Breast epithelium (tissue), 4 donors: ENCODE data around the gene PAPSS2. TPM values are rescaled to one million over a fixed set of nuclear protein-coding genes. Genes with fewer than 3 reads are reported as not detected.

Experiments
- DNase-seq, 2 donors: peaks; one replicate each; pipeline ENCODE4 v3.0.0-alpha.2; 2019; ENCODE audit warnings: low spot score in 2 of 2
- H3K27ac ChIP-seq, 2 donors: fragments of 200-600 bp; sonication (generic) in 1 of 2; one replicate each; pipeline ENCODE4 v1.5.1; 2016 to 2019; ENCODE audit warnings: mild to moderate bottlenecking in 1 of 2
- H3K27me3 ChIP-seq, 2 donors: fragments of 200-600 bp; sonication (generic) in 1 of 2; one replicate each; pipeline versions ENCODE4 v1.5.1 to v1.6.0; 2017 to 2019; ENCODE audit warnings: control low read depth in 1 of 2, mild to moderate bottlenecking in 1 of 2
- H3K36me3 ChIP-seq: fragments of 200-600 bp; one replicate; pipeline ENCODE4 v1.5.1; 2019
- H3K4me1 ChIP-seq, 2 donors: fragments of 200-600 bp; sonication (generic); one replicate each; pipeline ENCODE4 v1.5.1; 2016 to 2019; ENCODE audit warnings: control low read depth in 1 of 2
- H3K4me3 ChIP-seq, 3 donors: fragments of 200-600 bp; sonication (generic); 1 replicate in 2 of 3; 2 replicates in 1 of 3; pipeline ENCODE4 v1.5.1; 2016 to 2019; ENCODE audit warnings: mild to moderate bottlenecking in 3 of 3, moderate library complexity in 2 of 3
- H3K9me3 ChIP-seq, 2 donors: fragments of 200-600 bp; sonication (generic) in 1 of 2; one replicate each; pipeline ENCODE4 v1.5.1; 2016 to 2019; ENCODE audit warnings: control low read depth in 1 of 2
- POLR2A ChIP-seq: fragments of 450-650 bp; IDR thresholded peaks from one replicate; pipeline ENCODE4 v1.6.1; 2016; ENCODE audit warnings: antibody characterized with exemption, mild to moderate bottlenecking, moderate library complexity
- POLR2AphosphoS5 ChIP-seq, 3 donors: sonication (generic); formaldehyde crosslinking; IDR thresholded peaks; one replicate each; pipeline ENCODE4 v1.6.1; 2017; ENCODE audit warnings: antibody characterized with exemption in 3 of 3
- intact Hi-C: fragments of 100-400 bp; cut with DNase I; formaldehyde crosslinking; loops from one replicate; pipeline ENCODE4 v1.15.1; 2023; ENCODE audit warnings: low total_unique reads
- total RNA-seq, 3 donors: library from RNA; depleted of rRNA; stranded (reverse); fragments of >200 nt; gene quantifications; one replicate each; pipeline ENCODE4 v1.1.0, GENCODE V29; 2016
- TF ChIP-seq, protein P1 (sequence below), 3 donors: fragments of 450-650 bp; IDR thresholded peaks; one replicate each; pipeline ENCODE4 v1.5.1; 2016 to 2017; ENCODE audit warnings: antibody characterized with exemption in 3 of 3, mild to moderate bottlenecking in 3 of 3, moderate library complexity in 3 of 3

PAPSS2 gene
- total RNA-seq, 3 donors from 2014 or later = 21.1 to 33.8 (median 27.2) TPM

DNA sequence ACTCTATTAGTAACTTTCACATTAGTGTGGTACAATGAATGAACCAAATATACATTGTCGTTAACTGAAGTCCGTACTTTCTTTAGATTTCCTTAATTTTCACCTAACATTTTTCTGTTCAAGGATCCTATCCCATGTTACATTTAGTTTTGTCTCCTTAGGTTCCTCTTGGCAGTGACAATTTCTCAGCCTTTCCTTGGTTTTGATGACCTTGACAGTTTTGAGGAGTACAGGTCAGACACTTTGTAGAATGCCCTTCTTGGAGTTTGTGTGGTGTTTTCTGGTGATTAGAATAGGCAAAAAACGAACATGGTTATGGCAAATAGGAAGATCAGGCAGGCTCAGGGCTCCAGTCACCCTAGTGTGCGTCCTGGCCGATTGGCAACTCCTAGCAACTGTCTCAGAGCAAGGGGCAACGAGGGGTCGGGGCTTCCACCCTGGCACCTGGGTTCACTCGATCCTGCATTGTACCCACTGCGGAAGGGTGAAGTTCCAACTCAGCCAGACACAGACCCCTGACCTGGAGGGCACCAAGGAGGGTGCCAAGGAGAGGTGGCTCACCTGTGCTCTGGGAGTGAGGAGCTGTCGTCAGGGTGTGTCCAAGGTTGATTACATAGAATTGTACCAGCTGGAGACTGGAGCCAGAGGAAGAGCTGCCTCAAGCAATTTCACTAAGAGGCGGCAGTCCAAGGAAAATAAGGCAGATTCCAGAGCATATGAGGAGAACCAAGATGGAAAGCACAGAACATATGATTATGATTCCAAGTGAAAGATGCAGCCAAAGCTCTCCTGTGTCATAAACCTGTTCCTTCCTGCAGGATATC, 37.5 kb downstream of the PAPSS2 start:
- no peak for TF ChIP-seq POLR2AphosphoS5 (IDR thresholded peaks at IDR 0.05)
- TF ChIP-seq, protein P1, sequence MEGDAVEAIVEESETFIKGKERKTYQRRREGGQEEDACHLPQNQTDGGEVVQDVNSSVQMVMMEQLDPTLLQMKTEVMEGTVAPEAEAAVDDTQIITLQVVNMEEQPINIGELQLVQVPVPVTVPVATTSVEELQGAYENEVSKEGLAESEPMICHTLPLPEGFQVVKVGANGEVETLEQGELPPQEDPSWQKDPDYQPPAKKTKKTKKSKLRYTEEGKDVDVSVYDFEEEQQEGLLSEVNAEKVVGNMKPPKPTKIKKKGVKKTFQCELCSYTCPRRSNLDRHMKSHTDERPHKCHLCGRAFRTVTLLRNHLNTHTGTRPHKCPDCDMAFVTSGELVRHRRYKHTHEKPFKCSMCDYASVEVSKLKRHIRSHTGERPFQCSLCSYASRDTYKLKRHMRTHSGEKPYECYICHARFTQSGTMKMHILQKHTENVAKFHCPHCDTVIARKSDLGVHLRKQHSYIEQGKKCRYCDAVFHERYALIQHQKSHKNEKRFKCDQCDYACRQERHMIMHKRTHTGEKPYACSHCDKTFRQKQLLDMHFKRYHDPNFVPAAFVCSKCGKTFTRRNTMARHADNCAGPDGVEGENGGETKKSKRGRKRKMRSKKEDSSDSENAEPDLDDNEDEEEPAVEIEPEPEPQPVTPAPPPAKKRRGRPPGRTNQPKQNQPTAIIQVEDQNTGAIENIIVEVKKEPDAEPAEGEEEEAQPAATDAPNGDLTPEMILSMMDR (IDR thresholded peaks at IDR 0.05) = no peak
- no peak for TF ChIP-seq POLR2A

DNA sequence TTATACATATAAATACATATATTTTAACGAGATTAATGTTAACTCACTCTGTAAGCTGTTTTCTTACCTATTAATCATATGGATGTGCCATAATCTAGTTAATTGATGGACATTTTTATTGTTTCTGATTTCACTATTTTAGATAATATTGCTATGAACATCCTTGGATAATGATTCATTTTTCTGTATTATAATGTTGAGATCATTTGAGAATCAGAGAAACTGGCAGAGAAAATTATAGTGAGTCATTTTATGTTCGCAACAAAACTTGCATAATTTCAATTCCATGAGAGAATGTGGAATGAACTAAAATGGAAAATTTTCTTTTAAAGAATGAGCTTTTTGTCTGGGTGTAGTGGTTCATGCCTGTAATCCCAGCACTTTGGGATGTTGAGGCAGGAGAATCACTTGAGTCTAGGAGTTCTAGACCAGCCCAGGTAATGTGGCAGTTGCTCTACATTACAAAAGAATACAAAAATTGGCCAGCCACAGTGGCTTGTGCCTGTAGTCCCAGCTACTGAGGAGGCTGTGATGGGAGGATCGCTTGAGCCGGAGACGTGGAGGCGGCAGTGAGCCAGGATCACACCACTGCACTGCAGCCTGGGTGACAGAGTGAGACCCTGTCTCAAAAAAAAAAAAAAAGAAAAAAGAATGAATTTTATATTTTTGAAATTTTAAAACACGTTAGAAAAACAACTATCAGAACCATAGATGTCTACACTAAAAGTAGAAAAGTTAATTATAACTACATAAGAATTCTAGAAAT, 40.5 kb downstream of the PAPSS2 start:
- Histone ChIP-seq H3K27ac (no peak overlapping the region), H3K36me3 (no peaks in the 10 kb centered on the region), H3K27me3 (no peaks in the 10 kb centered on the region), H3K9me3 (no peaks in the 10 kb centered on the region), H3K4me3 (no peak overlapping the region), H3K4me1 (no peaks in the 10 kb centered on the region)
- TF ChIP-seq, protein P1 (IDR thresholded peaks at IDR 0.05) = no peak
- no peak for TF ChIP-seq POLR2AphosphoS5 (IDR thresholded peaks at IDR 0.05)
- no peak for TF ChIP-seq POLR2A
- no peak for DNase-seq
- intact Hi-C loops = no loop called here

More for the DNA sequence above, 37.5 kb downstream of the PAPSS2 start:
- intact Hi-C loops = no loop called here
- Histone ChIP-seq H3K4me1 (no peaks in the 10 kb centered on the region), H3K27me3 (no peaks in the 10 kb centered on the region), H3K9me3 (no peaks in the 10 kb centered on the region), H3K27ac (no peak overlapping the region), H3K4me3 (no peak overlapping the region), H3K36me3 (no peaks in the 10 kb centered on the region)
- DNase-seq = no peak

DNA sequence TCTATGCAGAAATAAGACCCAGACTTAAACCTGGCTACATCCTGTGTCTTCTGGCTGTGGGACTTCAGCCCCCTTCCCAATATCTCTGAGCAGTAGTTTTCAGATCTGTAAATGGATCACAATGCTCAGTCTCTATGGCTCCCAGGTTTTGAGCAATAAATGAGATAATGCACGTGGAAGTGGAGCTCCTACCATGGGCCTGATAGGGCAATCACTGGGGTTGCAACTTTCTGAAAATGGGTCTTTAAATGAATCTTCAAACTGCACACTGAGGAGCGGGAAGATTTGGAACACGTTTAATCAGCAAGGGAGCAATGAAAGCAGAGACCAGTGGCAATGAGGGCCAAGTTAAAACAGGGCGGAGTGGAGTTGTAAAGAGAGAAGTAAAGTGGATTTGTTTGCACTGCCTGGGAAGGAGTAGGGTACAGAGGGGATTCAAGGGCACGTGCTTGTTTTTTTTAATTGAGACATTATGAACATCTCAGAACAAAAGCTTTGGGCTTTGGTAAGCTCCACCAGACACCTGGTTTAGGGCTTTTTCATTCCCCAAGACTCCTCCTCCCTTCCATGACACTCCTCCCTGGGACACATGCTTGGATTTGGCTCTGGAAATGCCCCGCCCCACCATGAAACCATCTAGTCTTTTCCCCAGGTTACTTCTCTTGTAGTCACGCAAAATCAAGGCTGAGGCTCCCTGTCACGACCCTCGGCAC, 42.7 kb downstream of the PAPSS2 start:
- Histone ChIP-seq H3K36me3 (no peaks in the 10 kb centered on the region), H3K27ac (no peak overlapping the region), H3K27me3 (no peaks in the 10 kb centered on the region), H3K9me3 (no peaks in the 10 kb centered on the region), H3K4me1 (no peaks in the 10 kb centered on the region), H3K4me3 (no peak overlapping the region)
- intact Hi-C loops = no loop called here
- DNase-seq = no peak
- TF ChIP-seq, protein P1 (IDR thresholded peaks at IDR 0.05) = no peak
- TF ChIP-seq POLR2A (no peak), POLR2AphosphoS5 (IDR thresholded peaks at IDR 0.05) (no peak)

DNA sequence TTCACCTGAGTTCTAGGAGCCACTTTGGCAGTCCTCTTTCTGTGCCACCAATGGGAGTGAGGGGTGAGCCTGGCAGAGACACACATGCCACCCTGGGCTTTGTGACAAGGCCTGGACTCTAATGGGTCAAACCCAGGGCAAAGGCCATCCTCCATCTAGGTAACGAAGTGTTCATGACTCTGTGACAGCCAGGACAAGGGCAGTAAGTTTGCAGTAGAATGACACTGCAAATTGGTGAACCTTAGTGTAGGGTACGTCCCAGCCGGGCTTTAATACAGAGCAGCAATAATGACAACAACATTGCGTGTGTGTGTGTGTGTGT, 43.3 kb downstream of the PAPSS2 start:
- H3K9me3 ChIP-seq = no peaks in the 10 kb centered on the region
- no peak overlapping the region for H3K27ac ChIP-seq
- no peaks in the 10 kb centered on the region for H3K36me3 ChIP-seq
- no peak overlapping the region for H3K4me3 ChIP-seq
- TF ChIP-seq POLR2AphosphoS5 (IDR thresholded peaks at IDR 0.05) (no peak), POLR2A (no peak)
- TF ChIP-seq, protein P1 (IDR thresholded peaks at IDR 0.05) = no peak
- H3K27me3 ChIP-seq = no peaks in the 10 kb centered on the region
- intact Hi-C loops = no loop called here
- DNase-seq = no peak
- no peaks in the 10 kb centered on the region for H3K4me1 ChIP-seq
